Dendritic cell treated with granulocyte-macrophage colony-stimulating factor and Interleukin-4, amounts not matched to agents 40 ng/mL and 50 ng/mL, for 4 days (primary cell): ENCODE results near the gene POLG.

Source experiments
- H3K27ac Mint-ChIP-seq: one replicate; pipeline ENCODE4 v1.8.0; 2022; ENCODE audit warnings: mild to moderate bottlenecking, mixed read lengths
- H3K27me3 Mint-ChIP-seq: one replicate; pipeline ENCODE4 v1.8.0; 2022; ENCODE audit warnings: mild to moderate bottlenecking, mixed read lengths
- H3K36me3 Mint-ChIP-seq: one replicate; pipeline ENCODE4 v1.8.0; 2022; ENCODE audit warnings: low read depth, mixed read lengths
- H3K4me1 Mint-ChIP-seq: one replicate; pipeline ENCODE4 v1.8.0; 2022; ENCODE audit warnings: low read depth, mixed read lengths
- H3K4me3 Mint-ChIP-seq: one replicate; pipeline ENCODE4 v1.8.0; 2022; ENCODE audit warnings: mild to moderate bottlenecking, moderate library complexity, mixed read lengths
- H3K9me3 Mint-ChIP-seq: one replicate; pipeline ENCODE4 v1.8.0; 2022; ENCODE audit warnings: mixed read lengths
- intact Hi-C: fragments of 100-400 bp; cut with micrococcal nuclease; formaldehyde crosslinking; loops from one replicate; pipeline ENCODE4 v1.15.0; 2022

The POLG gene

DNA sequence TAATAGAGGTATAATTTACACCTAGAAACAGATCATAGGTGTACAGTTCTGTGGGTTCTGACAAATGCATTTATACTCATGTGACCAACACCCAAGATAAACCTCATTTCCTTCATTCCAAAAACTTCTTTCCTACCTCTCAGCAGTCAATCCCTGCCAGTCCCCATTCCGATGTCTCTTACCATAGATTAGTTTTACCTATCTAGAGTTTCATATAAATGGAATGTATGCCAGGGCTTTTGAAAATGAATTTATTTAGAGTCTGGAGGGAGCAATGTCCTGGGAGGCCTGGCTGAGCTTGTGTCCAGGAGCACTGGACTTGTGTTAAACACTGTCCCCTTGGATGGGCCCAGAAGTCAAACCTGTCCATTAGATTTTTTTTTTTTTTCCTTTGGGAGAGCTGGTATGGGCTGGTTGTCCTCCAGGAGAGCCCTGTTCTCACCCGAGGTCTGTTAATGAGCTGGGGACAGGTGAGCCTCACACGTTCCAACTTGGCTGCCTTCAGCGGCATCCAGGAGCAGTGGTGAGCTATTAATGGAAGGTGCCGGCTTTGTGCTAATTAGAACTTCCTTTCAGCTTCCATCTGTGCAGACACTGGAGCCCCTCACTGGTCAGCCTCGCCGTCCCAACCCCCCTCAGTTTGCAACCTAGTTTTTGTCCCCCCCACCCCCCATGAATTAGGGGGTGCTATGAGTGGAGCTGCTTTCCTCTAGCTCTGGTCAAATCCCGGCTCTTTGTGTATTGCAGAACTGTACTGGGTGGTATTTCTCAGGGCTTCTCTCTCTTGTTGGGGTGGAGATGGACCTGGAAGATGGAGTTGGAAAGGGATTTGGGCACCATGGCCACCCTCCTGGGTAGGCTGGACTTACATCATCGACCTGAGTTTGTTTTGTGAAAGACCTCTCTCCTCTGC is 40.7 kb upstream of the POLG start:
- Mint-ChIP-seq H3K4me1 (peaks cover 38% of the 10 kb centered on the region), H3K4me3 (no peak overlapping the region), H3K27ac (no peak overlapping the region), H3K36me3 (no peaks in the 10 kb centered on the region), H3K9me3 (no peaks in the 10 kb centered on the region), H3K27me3 (peaks cover 93% of the 10 kb centered on the region)
- intact Hi-C loops, result no loop called here

GRCh38 chr15:89374086-89374981 is 39.7 kb upstream of the POLG start:
- peaks cover 38% of the 10 kb centered on the region for H3K4me1 Mint-ChIP-seq
- H3K9me3 Mint-ChIP-seq, result no peaks in the 10 kb centered on the region
- H3K36me3 Mint-ChIP-seq, result no peaks in the 10 kb centered on the region
- H3K4me3 Mint-ChIP-seq, result no peak overlapping the region
- intact Hi-C loops, result no loop called here
- no peak overlapping the region for H3K27ac Mint-ChIP-seq
- H3K27me3 Mint-ChIP-seq, result peaks cover 94% of the 10 kb centered on the region

DNA sequence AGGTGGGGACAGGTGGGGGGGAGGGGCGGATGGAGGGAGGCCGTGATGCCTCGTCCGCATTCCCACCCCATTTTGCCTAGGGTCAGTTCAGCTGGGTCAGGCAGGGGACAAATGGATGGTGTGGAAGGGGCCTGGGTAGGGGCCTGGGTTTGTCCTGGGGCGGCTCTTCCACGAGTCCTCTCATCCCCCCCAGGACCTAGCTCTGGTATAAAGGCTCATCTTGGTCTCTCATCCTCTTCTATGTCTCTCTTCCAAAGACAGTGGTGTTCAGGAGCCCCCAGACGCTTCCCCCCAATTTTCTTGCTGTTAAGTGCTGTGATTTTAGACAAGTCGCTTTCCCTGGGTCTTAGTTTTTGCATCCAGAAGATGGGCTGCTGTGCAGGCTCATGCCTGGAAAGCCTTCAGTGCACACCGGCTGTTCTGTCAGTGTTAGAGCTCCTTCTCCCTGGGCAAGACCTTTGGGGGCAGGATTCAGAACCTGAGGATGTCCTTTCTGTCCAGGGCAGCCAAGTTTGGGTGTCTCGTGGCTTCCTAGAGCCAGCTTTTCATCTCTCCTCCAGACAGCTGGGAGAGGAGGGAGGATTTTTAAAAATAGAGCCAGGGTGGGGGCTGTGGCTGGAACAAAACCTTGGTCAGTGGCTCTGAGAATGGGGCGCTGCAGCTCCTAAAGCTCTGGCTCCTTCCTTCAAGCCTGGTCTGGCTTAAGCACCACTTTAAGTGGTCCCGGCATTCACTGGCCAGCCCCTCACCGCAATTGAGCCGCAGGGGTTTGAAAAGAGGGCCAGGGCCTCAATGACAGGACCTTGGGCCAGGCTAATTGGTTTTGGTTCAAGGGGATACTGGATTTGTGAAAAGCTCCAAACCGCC is 37.7 kb upstream of the POLG start:
- Mint-ChIP-seq H3K27ac (no peak overlapping the region), H3K27me3 (peaks cover 94% of the 10 kb centered on the region), H3K4me3 (no peak overlapping the region), H3K36me3 (no peaks in the 10 kb centered on the region), H3K4me1 (peaks cover 30% of the 10 kb centered on the region), H3K9me3 (no peaks in the 10 kb centered on the region)
- intact Hi-C loops, result no loop called here

- Mint-ChIP-seq H3K27ac (no peak overlapping the region), H3K4me3 (peak overlapping the region; percentile 41), H3K27me3 (peaks cover 94% of the 10 kb centered on the region), H3K4me1 (peaks cover 35% of the 10 kb centered on the region), H3K9me3 (no peaks in the 10 kb centered on the region), H3K36me3 (no peaks in the 10 kb centered on the region)
- intact Hi-C loops, result no loop called here
Measured at GRCh38 chr15:89371228-89372044, 36.8 kb upstream of the POLG start.

DNA sequence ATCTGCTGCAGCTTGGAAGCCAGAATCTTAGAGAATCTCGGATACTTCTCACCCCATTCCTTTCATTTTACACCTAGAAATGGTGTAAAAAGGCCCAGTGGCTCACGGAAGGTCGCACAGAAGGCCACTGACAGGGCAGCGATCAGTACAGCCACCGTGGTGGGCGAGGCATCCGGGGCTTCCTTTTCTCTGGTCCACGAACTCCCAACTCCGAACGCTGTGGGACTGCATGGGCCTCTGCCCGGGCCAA is 36.3 kb upstream of the POLG start:
- H3K9me3 Mint-ChIP-seq, result no peaks in the 10 kb centered on the region
- H3K4me3 Mint-ChIP-seq, result peak overlapping the region; percentile 41
- H3K27ac Mint-ChIP-seq, result no peak overlapping the region
- peaks cover 40% of the 10 kb centered on the region for H3K4me1 Mint-ChIP-seq
- peaks cover 95% of the 10 kb centered on the region for H3K27me3 Mint-ChIP-seq
- intact Hi-C loops, result no loop called here
- no peaks in the 10 kb centered on the region for H3K36me3 Mint-ChIP-seq

- H3K27ac Mint-ChIP-seq, result no peak overlapping the region
Measured at GRCh38 chr15:89370120-89370977, 35.7 kb upstream of the POLG start.

GRCh38 chr15:89369341-89369947 is 34.8 kb upstream of the POLG start:
- no peaks in the 10 kb centered on the region for H3K36me3 Mint-ChIP-seq
- peaks cover 95% of the 10 kb centered on the region for H3K27me3 Mint-ChIP-seq
- no peaks in the 10 kb centered on the region for H3K9me3 Mint-ChIP-seq
- no peak overlapping the region for H3K4me3 Mint-ChIP-seq
- intact Hi-C loops, result loop anchor here (5.0 kb wide), 1 partner anchor 38 kb away; no protein-coding TSS in a partner anchor
- H3K27ac Mint-ChIP-seq, result no peak overlapping the region
- H3K4me1 Mint-ChIP-seq, result peaks cover 55% of the 10 kb centered on the region

More at GRCh38 chr15:89370120-89370977, 35.7 kb upstream of the POLG start:
- Mint-ChIP-seq H3K4me1 (peaks cover 46% of the 10 kb centered on the region), H3K4me3 (no peak overlapping the region), H3K36me3 (no peaks in the 10 kb centered on the region), H3K9me3 (no peaks in the 10 kb centered on the region), H3K27me3 (peaks cover 95% of the 10 kb centered on the region)
- intact Hi-C loops, result no loop called here

DNA sequence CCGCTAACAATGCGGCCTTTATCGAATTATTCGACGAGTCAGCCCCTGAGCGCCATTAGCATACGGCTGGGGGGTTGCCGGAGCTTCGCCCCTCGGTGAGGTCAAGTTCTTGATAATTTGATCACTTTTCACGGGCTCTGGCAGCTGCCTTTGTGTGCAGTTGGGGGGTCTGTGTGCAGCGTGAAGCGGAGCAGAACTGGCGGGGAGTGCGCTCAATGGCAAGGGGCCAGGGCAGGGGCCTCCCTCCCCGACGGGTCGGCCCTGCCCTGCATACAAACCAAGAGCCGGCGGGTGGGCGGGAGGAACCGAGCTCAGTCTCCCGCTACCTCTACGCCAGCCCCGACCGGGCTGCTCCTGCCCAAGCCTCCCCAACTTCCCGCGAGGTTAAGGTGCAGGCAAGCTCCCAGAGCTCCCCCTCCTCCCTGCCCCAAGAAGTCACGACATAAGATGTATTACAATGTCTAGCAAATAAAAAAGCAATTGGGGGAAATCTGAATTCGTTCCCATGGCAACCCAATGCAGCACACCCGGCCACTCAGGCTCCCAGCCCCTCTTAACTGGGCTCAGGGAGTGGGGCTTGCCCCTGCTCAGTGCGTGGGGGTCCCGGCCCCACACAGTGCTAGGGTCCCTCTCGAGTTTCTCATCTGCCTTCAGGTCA is 34.1 kb upstream of the POLG start:
- Mint-ChIP-seq H3K36me3 (no peaks in the 10 kb centered on the region), H3K4me1 (peaks cover 62% of the 10 kb centered on the region), H3K4me3 (no peak overlapping the region), H3K27me3 (peaks cover 94% of the 10 kb centered on the region), H3K27ac (no peak overlapping the region), H3K9me3 (no peaks in the 10 kb centered on the region)
- intact Hi-C loops, result loop anchor here (5.0 kb wide), 1 partner anchor 39 kb away; no protein-coding TSS in a partner anchor

DNA sequence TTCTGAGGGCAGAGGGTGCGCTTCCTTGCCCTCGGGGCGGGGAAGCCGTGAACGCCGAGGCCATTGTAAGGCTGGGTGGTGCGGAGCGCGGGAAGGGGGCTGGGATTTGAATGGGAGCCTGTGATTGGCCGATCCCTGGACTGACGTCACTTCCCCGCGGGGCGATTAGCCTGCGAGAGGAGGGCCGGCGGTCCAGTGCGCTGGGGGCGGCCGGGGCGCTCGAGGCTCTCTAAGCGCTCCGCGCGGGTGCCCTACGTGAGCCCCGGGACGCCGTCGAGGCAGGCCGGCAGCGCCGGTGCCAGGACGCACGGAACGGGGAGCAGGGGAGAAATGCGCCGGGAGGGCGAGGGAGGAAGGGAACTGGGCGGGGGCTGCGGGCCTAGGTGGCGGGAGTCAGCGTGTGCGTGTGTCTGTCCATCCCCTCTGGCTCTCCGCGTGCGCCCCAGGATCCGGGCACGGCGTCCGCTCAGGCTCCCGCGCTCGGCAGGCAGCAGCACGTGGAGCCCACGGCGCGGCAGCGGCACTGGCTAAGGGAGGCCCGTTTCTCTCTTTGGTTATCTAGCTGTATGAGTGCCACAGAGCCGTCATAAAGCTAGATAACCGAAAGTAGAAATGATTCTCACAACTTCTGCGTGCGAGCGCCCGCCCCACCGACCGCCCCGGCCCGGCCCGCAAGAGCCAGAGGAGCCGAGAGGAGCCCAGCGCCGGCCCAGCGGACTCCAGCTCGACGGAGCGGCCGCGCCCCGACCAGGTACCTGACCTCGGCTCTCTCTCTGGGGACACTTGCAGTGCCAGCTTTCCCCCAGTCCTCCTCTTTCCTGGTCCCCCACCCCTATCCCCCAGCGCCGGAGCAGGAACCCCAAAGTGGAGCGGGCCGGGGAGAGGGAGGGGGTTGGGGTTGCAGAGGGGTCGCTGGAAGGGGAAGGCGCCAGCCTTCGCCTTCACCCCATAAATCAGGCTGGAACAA is 33.1 kb upstream of the POLG start:
- H3K36me3 Mint-ChIP-seq, result no peaks in the 10 kb centered on the region
- H3K4me3 Mint-ChIP-seq, result peak overlapping the region; percentile 60
- no peak overlapping the region for H3K27ac Mint-ChIP-seq
- peaks cover 96% of the 10 kb centered on the region for H3K27me3 Mint-ChIP-seq
- H3K9me3 Mint-ChIP-seq, result no peaks in the 10 kb centered on the region
- peaks cover 72% of the 10 kb centered on the region for H3K4me1 Mint-ChIP-seq
- intact Hi-C loops, result loop anchor here (5.0 kb wide), 1 partner anchor 40 kb away; no protein-coding TSS in a partner anchor

DNA sequence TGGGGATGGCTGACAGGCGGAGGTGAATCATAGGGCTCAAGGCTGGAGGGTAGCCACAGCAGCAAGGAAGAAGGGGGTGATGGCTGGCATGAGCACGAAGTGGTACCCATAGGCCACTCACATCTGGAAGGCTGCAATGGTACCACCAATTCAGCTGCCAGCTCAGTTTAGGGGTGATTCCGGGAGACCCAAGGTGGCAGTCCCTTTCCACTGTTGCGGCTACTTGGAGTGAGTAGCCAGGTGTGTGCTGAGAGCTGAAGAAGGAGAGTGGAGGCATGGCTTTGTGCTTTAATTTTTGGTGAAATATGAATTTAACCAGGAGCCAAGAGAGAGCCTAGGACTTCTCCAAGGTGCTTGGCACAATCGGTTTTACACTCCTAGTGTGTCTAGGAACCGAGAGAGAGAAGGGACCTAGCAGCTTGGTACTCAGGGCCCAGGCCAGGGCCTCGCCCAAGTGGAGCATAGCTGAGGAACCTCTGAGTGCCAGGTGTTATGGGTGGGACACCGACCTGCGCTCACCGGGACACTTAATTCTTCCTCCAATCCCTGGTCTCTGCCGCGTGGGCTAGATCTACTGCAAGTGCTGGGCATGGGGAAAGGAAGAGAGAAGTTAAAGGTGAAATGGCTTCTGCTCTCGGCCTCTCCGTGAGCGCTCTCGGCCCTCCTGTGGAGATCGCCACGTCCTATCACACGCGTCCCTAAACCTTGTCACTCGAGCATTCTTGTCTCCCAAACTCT is 32.2 kb upstream of the POLG start:
- no peak overlapping the region for H3K27ac Mint-ChIP-seq
- peaks cover 68% of the 10 kb centered on the region for H3K4me1 Mint-ChIP-seq
- no peaks in the 10 kb centered on the region for H3K9me3 Mint-ChIP-seq
- intact Hi-C loops, result loop anchor here (5.0 kb wide), 1 partner anchor 40 kb away; no protein-coding TSS in a partner anchor
- no peaks in the 10 kb centered on the region for H3K36me3 Mint-ChIP-seq
- peak overlapping the region; percentile 60 for H3K4me3 Mint-ChIP-seq
- H3K27me3 Mint-ChIP-seq, result peaks cover 93% of the 10 kb centered on the region
